Right lung (tissue), 5 donors: ENCODE data around the gene SNX14. TPM values are rescaled to one million over a fixed set of nuclear protein-coding genes. Genes with fewer than 3 reads are reported as not detected.
"Not testable (repeated sequence)": the region's sequence is repeated elsewhere in the genome, so short reads cannot be mapped to it uniquely, and the experiment has no call there.

Experiments
- DNase-seq, 2 donors: peaks; one replicate each; pipeline ENCODE4 v3.0.0-alpha.2; 2013
- polyA plus RNA-seq, 5 donors: library from polyadenylated mRNA; unstranded; fragments of 120-200 nt; gene quantifications; one replicate each; pipeline versions ENCODE4 v1.2.1 to v1.2.3, GENCODE V29; 2013; ENCODE audit warnings: inconsistent platforms in 1 of 5, low replicate concordance in 1 of 5; ENCODE audit not compliant: insufficient read length in 5 of 5, insufficient read depth in 1 of 5

The SNX14 gene
- polyA plus RNA-seq, 5 donors = 95.7 to 153 (median 132) TPM

DNA sequence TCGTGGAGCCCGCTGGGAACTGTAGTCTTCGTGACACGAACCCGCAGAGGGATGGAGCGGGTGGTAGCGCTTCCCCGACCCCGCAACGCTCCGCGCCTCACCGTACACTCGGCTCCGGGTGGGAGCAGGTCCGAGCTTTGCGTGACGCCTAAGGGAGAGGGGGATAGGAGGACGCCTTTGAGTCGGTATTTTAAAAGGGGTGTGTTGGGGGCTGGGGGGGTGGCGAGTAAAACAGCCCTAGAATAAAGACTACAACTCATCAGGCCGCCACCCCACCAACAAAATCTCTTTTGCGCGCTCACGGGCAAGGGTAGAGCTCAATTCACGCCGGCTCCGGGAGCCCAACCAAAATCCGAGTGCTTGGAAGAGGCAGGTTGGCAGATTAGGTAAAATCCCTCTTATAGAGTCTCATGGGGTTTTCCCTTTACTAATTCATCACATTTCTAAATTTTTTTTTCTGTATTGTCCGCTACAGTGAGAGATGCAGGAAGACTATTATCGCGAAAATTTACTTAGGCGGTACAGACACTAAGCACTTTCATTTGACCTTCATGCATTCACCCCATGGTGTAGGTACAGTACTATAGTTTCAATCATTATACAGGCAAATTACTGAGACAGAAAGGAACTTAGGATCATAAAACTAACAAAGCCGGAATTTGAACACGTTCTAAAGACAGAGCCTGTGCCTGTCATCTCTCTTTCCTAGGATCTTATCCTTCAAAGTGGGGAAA, 706 bp upstream of the SNX14 start:
- no peak for DNase-seq

DNA sequence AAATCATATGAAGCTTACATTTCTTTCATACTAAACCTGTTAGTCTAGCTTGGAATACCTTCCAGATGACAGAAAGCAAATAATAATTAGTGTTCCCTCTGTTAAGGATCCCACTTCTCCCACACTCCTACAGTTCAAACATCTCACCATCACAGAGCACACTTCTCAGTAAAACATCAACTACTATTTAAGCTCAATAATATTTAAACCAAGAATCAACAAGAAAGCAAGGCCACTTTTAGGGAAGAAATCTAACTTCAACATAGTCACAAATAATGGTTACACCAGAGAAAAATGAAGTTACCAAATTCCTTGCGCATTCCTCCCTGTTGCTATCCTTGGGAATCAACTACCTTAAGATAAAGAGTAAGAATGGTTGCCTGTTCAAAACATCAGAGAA, 1.6 kb downstream of the SNX14 start:
- no peak for DNase-seq

DNA sequence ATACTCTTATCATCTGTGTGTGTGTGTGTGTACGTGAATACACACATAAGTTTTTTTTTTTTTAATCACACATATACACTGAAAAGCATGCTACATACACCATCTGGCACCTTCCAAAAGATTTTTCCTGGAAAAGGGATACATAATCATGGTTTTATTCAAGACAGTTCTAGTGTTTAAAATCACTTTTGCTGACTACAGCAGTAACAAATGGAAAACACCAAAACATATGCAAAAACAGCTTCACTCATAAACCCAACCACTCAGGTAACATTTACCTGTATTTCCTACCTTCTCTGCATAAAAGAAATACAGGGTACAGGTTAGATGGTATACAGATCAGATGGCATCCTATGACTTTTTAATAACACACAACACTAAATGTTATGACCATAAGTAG, 2.5 kb downstream of the SNX14 start:
- DNase-seq = no peak

- no peak for DNase-seq
Observed at GRCh38 chr6:85585741-85586140, 7.9 kb downstream of the SNX14 start.

GRCh38 chr6:85582832-85583231, 10.8 kb downstream of the SNX14 start:
- DNase-seq = not testable (repeated sequence)

- DNase-seq = no peak
Observed at GRCh38 chr6:85581572-85581971, 12.1 kb downstream of the SNX14 start.

GRCh38 chr6:85580878-85581267, 12.8 kb downstream of the SNX14 start:
- DNase-seq = no peak

DNA sequence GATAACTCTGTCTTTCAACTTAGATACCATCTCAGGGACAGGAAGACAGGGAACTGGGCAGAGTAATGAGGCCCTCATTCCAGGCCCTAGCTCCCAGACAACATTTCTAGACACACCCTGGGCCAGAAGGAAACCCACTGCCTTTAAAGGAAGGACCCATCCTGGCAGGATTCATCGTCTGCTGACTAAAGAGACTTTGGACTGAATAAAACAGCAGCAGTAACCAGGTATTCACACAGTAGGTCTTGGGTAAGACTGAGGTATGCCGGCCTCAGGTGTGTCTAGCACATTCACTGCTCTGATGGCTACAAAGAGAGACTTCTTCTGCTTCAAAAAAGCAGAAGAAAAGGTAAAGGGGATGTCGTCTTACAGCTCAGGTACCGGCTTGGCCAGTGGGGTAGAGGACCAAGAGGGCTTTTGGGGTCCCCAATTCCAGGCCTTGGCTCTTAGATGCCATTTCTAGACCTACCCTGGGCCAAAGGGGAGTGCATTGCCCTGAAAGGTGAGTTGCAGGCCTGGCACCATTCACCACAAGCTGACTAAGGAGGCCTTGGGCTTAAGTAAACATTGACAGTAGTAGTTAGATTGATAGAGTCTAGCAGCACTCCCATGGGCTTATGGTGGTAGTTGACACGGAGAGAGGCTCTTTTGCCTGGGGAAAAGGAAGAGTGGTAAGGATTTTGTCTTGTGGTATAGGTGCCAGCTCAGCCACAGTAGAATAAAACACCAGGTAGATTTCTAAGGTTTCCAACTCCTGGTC, 13.4 kb downstream of the SNX14 start:
- no peak for DNase-seq

DNA sequence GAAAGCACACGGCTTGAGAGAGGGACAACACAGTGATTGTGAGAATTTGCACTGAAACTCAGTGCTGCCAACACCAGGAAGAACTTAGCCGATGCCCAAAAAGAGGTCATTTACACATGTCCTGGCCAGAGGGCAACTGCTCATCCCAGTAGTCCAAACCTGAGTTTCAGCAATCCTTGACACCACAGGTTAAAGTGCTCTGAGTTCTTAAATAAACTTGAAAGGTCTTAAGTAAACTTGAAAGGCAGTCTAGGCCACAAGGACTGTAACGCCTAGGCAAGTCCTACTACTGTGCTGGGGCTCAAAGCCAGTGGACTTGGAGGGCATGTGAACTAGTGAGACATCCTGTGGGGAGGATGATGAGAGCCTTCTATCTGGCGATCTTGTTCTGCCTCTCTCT, 14.1 kb downstream of the SNX14 start:
- no peak for DNase-seq

GRCh38 chr6:85576476-85576875, 17.2 kb downstream of the SNX14 start:
- DNase-seq = peak in 1 of 2 donors; percentile 16

GRCh38 chr6:85574932-85575598, 18.6 kb downstream of the SNX14 start:
- DNase-seq = no peak

DNA sequence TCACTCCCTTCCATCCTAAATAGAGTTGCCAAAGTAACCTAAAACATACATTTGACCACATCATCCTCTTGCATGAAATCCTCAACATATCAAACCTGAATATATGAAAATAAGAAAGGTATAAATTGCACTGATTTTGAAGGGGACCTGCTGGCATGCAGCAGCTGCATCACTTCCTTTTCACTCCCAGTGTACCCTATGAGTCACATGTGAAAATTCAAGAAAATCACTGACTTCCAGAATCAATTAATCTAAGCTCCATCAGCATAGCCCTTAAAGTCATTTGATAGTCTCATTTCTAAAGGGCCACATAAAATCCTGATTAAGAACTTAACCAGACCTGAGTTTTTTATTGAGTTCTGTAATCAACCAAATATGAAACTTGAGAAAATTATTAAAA, 24.3 kb downstream of the SNX14 start:
- no peak for DNase-seq

- no peak for DNase-seq
Observed at GRCh38 chr6:85568411-85568810, 25.2 kb downstream of the SNX14 start.

DNA sequence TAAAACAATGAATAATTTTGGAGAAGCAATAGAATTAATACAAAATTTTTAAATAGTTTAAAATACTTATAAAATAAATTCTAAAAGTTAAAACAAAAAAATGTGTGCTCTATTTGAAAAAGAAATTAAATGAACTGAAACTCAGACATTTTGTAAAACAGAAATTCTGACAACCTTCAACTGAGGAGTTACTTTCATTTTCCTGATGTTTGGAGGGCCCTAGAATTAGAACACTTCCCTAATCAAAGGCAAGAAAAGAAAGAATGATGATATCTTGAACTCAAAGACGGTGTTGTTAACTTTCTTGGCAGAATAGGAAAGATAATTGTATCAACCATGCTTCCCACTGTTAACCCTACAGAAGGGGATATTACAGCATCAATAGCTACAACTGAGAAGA, 27.9 kb downstream of the SNX14 start:
- DNase-seq = no peak

DNA sequence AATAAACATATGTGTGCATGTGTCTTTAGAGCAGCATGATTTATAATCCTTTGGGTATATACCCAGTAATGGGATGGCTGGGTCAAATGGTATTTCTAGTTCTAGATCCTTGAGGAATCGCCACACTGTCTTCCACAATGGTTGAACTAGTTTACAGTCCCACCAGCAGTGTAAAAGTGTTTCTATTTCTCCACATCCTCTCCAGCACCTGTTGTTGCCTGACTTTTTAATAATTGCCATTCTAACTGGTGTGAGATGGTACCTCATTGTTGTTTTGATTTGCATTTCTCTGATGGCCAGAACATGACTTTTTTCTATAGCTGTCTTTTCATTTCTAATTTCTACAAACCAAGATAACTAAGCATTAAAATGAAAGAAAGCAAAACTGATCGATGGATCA, 29.4 kb downstream of the SNX14 start:
- not testable (repeated sequence) for DNase-seq

DNA sequence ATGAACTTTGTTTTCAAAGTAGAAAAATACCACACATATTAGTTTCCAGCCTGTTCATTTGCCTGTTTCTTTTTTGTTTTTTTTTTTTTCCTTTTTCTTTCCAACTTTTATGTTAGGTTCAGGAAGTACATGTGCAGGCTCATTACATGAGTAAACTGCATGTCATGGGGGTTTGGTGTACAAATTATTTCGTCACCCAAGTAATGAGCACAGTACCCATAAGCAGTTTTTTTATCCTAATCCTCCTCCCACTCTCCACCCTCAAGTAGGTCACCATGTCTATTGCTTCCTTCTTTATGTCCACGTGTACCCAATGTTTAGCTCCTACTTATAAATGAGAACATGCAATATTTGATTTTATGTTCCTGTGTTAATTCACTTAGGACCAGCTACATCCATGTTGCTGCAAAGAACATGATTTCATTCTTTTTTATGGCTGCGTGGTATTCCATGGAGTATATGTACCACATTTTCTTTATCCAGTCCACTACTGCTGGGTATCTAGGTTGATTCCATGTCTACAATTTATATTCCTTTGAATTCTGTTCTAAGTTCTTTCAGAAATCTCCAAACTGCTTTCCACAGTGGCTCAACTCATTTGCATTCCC, 31.8 kb downstream of the SNX14 start:
- DNase-seq = no peak

DNA sequence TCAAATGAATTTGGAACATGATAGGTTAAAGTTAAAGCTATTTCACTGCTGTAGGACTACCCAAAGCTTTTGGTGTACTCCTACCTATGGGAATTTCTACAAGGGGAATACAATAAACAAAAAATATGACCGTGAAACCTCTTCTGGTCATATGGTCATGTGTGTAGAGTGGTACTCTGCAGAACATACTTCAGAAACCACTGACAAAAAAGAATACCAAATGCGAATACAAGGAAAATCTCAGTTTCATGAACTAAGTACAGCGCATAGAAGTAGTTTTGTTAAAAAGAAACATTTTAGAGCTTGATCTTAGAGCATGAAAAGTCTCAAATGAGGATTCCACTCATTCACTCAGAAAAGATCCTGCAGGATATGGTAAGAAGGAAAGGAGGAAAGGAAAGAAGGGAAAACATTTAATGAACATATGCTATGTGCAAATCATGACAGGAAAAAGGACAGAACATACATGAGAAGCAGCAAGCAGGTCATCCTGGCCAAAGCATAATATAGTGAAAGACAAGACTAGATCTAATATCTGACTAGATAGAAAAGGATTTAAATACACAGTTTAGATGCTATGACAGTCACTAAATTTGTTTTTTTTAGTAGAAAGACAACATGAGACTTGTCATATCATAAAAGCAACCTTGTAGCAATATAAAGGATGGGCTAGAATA, 36.5 kb downstream of the SNX14 start:
- DNase-seq = no peak

GRCh38 chr6:85552652-85553051, 41.0 kb downstream of the SNX14 start:
- no peak for DNase-seq

- DNase-seq = no peak
Observed at GRCh38 chr6:85551264-85551663, 42.4 kb downstream of the SNX14 start.

GRCh38 chr6:85547719-85548118, 45.9 kb downstream of the SNX14 start:
- no peak for DNase-seq

GRCh38 chr6:85544776-85545175, 48.9 kb downstream of the SNX14 start:
- DNase-seq = no peak

- no peak for DNase-seq
Observed at GRCh38 chr6:85537055-85537494, 56.6 kb downstream of the SNX14 start.
